Dedifferentiated amniotic fluid mesenchymal stem cell (primary cell): ENCODE data around the gene ERVW-1.
"Not testable (repeated sequence)": the region's sequence is repeated elsewhere in the genome, so short reads cannot be mapped to it uniquely, and the experiment has no call there.

Experiments used
- DNase-seq: peaks from one replicate; pipeline ENCODE4 v3.0.0-alpha.2; 2016; ENCODE audit errors: extremely low spot score

ERVW-1 gene

GRCh38 chr7:92473989-92474388, 3.8 kb downstream of the ERVW-1 start:
- DNase-seq, result not testable (repeated sequence)

- DNase-seq, result not testable (repeated sequence)
Measured at GRCh38 chr7:92468589-92468988, 9.2 kb downstream of the ERVW-1 start.

GRCh38 chr7:92466682-92467081, 11.1 kb downstream of the ERVW-1 start:
- no peak for DNase-seq

- no peak for DNase-seq
Measured at GRCh38 chr7:92464515-92464914, 13.2 kb downstream of the ERVW-1 start.

GRCh38 chr7:92462560-92462959, 15.2 kb downstream of the ERVW-1 start:
- DNase-seq, result no peak

GRCh38 chr7:92461027-92462003, 16.4 kb downstream of the ERVW-1 start:
- no peak for DNase-seq

- no peak for DNase-seq
Measured at GRCh38 chr7:92460510-92460909, 17.2 kb downstream of the ERVW-1 start.

GRCh38 chr7:92460109-92460508, 17.6 kb downstream of the ERVW-1 start:
- DNase-seq, result no peak

- no peak for DNase-seq
Measured at GRCh38 chr7:92456236-92456635, 21.5 kb downstream of the ERVW-1 start.

GRCh38 chr7:92451645-92452044, 26.1 kb downstream of the ERVW-1 start:
- DNase-seq, result no peak

GRCh38 chr7:92448205-92448747, 29.5 kb downstream of the ERVW-1 start:
- DNase-seq, result peak; percentile 49

GRCh38 chr7:92447345-92448204, 30.2 kb downstream of the ERVW-1 start, which contains the start of gene GATAD1:
GATAD1 (plus strand) TSS chr7:92447482; CDS start chr7:92447730, 248 bp downstream.
- DNase-seq, result peak; percentile 91

GRCh38 chr7:92446869-92447344, 30.8 kb downstream of the ERVW-1 start:
- DNase-seq, result no peak

- DNase-seq, result not testable (repeated sequence)
Measured at GRCh38 chr7:92442720-92443119, 35.0 kb downstream of the ERVW-1 start.

GRCh38 chr7:92437956-92438491, 39.7 kb downstream of the ERVW-1 start:
- DNase-seq, result no peak

GRCh38 chr7:92436612-92437445, 40.9 kb downstream of the ERVW-1 start:
- DNase-seq, result no peak

- DNase-seq, result no peak
Measured at GRCh38 chr7:92435542-92435941, 42.2 kb downstream of the ERVW-1 start.

- DNase-seq, result no peak
Measured at GRCh38 chr7:92433019-92433418, 44.7 kb downstream of the ERVW-1 start.

- no peak for DNase-seq
Measured at GRCh38 chr7:92432299-92432946, 45.3 kb downstream of the ERVW-1 start.

- no peak for DNase-seq
Measured at GRCh38 chr7:92427193-92427592, 50.6 kb downstream of the ERVW-1 start.
